Stimulated activated CD4-positive, alpha-beta T cell treated with anti-CD3 and anti-CD28 coated beads, Interleukin-4, amount 100 ng/mL, for 1 hour (primary cell): ENCODE results near the gene RPL39.
A peak's percentile ranks its signal among the peaks of the same experiment; 100 is the strongest.
"Not testable (repeated sequence)": the region's sequence is repeated elsewhere in the genome, so short reads cannot be mapped to it uniquely, and the experiment has no call there.

Source experiments
- DNase-seq: peaks from one replicate; pipeline ENCODE4 v3.0.0-alpha.2; 2020

Gene RPL39

DNA sequence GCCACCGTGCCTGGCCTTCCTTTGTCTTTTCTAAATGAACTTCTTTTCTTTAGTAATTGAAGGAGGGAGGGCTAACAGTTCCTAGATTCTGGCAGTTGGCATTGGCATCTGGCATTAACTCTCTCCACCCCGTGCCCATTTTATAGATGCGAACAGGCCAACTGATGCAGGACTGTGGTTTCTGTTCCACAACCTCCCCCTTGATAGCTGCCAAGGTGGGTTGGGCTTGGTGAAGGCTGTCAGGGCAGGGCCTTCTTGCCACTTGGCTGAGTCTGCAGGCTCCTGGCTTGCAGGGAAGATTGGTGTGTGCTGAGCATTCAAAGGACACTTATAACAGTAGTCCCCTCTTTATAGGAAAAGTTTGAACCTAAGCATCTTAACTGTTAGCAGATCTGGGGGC lies 28.7 kb downstream of the RPL39 start:
- DNase-seq = no peak

DNA sequence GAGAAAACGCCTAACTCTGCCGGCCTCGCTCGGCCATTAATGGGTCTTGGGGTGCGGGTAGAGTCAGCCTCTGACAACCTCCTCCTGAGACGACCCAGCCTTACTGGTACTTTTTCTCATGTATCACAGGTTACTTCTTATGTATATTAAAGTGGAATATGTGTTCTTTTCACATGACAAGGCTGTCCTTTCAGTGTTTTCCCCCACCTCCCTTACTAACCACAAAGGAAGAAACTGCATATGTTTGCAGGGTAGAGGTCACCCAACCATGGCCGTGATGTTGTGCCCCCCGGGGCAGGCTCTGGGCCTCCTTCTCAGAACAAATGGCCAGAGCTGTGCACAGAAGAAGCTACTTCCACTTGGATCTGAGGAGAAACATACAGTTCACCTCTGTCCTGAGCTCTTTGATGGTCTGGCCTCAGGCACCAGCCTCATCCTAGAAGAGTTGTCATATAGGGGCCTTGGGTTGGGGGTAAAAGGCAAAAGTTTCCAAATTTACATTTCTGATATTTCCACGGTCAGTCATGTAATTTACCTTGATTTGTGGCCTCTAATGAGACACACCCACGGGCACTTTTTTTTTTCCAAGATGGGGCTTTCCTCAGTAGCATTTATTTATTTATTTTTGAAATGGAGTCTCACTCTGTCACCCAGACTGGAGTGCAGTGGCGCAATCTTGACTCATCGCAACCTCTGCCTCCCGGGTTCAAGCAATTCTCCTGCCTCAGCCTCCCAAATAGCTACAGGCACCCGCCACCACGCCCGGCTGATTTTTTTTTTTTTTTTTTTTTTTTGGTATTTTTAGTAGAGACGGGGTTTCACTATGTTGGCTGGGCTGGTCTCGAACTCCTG lies 31.2 kb downstream of the RPL39 start:
- no peak for DNase-seq

DNA sequence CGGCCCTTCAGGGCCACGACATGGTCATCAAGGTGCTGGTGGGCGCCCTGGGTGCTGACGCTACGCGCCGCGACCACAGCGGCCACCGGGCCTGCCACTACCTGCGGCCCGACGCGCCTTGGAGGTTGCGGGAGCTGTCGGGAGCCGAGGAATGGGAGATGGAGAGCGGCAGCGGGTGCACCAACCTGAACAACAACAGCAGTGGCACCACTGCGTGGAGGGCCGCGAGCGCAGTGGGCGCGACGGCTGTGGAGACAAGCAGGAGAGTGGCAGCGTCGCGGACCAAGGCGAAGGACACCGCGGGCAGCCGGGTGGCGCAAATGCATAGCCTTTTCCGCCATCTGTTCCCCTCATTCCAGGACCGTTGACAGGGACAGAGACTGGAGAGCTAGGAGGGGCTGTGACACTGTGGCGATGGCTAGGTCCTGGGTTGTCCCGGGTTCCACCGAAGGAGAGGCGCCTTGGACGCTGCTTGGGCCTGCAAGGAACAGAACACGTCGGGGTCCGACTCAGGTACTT lies 32.1 kb downstream of the RPL39 start:
- no peak for DNase-seq

DNA sequence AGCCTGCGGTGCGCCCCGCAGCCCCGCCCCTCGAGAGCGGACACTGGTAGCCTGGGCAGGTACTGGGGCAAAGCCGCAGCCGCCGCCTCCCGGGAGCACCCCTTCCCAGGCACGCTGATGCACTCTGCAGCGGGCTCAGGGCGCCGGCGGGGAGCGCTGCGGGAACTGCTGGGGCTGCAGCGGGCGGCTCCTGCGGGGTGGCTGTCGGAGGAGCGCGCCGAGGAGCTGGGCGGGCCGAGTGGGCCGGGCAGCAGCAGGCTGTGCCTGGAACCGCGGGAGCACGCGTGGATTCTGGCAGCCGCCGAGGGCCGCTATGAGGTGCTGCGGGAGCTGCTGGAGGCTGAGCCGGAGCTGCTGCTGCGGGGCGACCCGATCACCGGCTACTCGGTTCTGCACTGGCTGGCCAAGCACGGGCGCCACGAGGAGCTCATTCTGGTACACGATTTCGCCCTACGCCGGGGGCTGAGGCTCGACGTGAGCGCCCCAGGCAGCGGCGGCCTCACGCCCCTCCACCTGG lies 32.6 kb downstream of the RPL39 start:
- DNase-seq = peak; percentile 27

DNA sequence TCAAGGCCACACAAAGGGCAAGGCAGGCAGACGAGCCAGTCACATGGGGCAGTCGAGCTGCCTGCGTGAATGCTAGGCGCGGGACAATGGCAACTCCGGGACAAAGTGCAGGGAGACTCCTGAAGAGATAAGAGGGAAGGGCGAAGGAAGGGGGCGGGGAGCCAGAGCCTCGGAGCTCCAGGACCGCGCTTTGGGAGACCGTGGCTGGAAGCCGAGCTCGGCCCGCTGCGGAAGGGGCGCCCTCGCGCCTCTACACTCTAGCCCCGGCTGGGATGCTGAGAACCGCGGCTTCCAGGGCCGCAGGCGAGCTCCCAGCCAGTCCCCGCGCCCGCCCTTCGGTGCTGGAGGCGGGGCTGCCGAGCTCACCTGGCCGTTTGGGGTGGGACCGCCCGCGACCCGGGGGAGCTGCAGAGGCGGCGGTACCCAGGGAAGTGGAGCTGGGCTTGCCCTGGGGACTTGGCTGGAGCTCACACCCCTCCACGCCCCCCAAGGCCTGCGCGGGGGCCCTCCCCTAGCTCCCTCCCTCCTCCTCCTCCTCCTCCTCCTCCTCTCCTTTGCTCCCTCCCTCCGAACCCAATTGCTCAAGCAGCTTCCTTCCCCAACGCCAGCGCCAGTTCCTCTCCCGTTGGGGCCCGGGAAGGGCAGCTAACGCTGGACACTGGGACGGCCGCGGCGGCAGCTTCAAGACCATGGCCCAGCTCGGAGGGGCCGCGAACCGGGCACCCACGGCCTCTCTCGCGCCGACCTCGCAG lies 33.3 kb downstream of the RPL39 start, which contains the start of gene SOWAHD:
Gene SOWAHD (plus strand): TSS at position 610 of the 752 bp plus-strand sequence. CDS start 80 bp downstream, at position 690.
- DNase-seq = peak; percentile 30

DNA sequence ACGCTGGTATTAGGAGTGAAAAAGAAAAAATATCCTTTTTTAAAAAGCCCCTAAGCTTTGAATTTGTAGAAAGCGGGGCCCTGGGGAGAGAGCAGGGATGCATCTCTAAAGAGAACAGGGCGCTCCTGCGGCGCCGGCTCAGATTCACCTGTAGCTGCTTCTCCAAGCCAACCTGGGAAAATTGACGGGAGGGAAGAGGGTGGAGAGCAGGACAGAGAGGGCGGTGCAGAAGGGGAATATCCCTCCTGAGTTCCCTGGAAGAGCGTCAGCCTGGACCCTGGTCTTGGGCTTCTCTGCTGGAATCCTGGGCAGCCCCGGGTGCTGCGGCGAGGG lies 33.8 kb downstream of the RPL39 start:
- DNase-seq = no peak

DNA sequence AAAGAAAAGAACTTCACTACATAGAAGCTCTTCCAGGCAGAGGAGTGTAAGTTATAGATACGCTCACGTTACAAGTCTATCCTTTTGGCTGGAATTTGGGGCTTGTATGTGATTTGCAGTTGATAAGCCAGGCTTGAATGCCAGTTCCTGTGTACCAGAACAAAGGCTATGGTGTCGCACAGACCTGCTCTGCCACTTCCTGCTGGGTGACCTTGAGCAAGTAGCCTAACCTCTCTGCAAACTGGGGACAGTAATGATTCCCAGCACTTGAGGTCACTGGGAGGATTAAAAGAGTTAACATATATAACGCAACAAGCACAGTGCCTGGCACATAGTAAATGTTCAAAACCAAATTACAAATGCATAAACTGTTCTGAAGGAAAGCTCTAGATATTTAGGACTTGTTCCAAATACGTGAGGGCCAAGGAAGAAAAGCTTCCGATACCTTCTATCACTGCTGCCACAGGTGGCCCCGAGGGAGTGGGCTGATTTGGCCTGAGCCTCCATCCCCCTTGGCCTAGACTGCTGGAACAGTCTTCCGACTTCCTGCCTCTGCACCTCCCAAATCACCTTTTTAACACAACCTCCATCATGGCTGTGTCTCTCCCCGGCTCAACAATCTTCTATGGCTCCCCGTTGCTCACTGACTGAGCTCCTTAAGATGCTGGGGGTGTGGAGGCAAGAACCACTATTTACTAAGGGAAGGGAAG lies 34.3 kb downstream of the RPL39 start:
- no peak for DNase-seq

DNA sequence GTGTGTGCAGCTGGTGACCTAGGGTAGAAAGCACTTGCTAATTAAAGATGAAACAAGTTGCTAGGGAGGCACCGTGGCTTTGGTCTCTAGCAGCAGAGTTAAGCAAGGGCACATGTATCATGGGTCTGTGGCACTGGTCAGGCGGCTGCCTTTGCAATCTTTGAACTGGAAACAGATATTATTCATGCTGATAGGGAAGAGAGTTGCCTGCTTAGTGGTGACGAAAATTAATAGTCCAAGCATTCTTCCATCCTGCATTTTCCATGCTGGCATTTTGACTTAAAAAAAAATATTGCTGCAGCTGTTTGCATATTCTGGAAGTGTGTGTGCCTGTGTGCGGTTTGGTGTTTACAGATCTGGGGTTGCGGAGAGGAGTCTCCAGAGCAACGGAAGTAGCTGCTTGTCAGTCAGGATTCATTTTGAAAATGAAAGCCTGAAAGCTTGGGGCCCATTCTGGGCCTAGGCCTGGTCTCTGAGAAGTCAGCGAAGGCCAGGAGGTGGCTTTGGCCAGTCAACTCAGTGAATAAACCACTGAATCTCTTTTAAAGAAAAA lies 35.4 kb downstream of the RPL39 start:
- peak; percentile 22 for DNase-seq

DNA sequence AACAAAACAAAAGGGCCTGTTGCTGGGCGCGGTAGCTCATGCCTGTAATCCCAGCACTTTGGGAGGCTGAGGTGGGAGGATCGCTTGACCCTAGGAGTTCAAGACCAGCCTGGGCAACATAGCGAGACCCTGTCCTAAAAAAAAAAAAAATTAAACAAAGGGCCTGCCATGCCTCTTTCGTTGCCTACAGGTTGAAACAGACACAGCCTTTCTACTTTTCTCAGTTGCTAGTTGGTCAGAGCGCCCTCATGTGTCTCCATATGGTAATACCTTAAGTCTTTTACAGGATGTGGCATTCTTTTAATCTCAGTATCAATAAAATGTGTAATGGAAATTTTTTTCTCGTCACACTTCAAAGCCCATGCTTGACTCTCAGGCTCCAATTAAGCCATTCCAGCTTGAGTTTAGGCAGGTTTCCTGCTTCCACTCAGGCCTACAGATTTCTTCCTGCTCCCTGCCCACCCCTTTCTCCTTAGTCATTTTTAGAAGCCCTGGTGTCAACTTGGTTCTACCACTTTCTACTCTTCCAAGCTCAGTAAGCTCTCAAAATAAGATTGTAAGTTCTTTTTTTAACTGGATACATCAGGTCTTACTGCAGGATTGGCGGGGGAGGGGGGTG lies 37.7 kb downstream of the RPL39 start:
- no peak for DNase-seq

DNA sequence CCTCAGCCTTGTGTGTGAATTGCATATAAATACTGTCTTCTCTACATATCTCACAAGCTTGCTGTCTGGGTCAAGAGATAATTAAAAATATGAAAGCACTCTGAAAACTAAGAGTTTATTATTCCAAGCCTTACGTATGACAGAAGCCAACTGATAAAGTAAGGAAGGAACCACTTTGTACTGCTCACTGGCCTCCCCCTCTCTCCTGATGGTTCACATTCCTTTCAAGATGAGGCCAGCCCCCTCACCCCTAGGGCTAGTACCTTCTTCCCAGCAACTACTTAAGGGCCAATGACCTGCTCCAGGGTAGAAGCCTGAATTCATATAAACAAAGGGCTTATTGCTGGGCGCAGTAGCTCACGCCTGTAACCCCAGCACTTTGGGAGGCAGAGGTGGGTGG lies 38.4 kb downstream of the RPL39 start:
- no peak for DNase-seq

DNA sequence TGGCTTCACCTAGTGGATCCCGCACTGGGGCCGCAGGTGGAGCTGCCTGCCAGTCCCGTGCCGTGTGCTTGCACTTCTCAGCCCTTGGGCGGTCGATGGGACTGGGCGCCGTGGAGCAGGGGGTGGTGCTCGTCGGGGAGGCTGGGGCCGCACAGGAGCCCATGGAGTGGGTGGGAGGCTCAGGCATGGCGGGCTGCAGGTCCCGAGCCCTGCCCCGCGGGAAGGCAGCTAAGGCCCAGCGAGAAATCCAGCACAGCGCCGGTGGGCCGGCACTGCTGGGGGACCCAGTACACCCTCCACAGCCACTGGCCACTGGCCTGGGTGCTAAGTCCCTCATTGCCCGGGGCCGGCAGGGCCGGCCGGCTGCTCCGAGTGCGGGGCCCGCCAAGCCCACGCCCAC lies 40.7 kb downstream of the RPL39 start:
- DNase-seq = not testable (repeated sequence)

DNA sequence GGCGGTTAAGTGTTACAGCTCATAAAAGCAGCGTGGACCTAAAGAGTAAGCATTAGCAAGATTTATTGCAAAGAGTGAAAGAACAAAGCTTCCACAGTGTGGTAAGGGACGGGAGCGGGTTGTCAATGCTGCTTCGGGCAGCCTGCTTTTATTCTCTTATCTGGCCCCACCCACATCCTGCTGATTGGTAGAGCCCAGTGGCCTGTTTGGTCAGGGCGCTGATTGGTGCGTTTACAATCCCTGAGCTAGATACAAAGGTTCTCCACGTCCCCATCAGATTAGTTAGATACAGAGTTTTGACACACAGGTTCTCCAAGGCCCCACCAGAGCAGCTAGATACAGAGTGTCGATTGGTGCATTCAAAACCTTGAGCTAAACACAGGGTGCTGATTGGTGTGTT lies 41.3 kb downstream of the RPL39 start:
- DNase-seq = not testable (repeated sequence)

DNA sequence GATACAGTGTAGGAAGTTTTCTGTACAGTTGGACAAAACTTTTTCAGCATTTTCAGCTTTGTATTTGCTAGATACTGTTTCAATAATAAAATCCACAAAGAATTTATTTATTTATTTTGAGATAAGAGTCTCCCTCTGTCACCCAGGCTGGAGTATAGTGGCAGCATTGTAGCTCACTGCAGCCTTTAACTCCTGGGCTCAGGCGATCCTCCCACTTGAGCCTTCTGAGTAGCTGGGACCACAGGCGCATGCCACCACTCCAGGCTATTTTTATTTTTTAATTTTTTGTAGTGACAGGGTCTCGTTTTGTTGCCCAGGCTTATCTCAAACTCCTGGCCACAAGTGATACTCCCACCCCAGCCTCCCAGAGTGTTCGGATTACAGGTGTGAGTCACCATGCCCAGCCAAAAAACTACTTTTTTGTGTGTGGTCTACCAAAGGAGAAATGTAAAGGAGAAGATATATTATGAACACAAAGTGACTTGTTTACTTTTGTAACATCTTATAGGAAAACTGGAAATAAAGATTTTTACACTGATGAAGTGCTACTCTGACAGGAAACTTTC lies 46.1 kb downstream of the RPL39 start:
- no peak for DNase-seq

DNA sequence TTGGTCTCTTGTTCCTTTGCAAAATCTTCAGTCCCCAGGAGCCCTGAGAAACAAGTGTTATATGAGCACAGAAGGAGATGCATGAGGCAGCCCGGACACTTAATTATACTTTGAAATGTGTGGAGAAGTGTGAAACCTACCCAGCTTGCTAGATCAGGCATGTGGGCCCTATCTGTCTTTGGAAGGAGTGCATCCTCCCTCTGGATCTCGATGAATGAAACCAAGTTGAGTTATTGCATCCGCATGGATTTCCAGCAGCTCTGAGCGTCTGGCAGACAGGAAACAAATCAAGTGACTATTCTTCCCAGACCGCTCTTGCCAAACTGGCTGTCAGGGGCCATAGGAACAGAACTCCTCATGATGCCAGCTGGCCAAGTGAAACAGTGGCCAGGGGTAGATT lies 52.7 kb downstream of the RPL39 start:
- no peak for DNase-seq
